CD4-positive, alpha-beta T cell treated with Interleukin-17A for 4 hours (primary cell): ENCODE results near the gene DOK4.
"Not testable (repeated sequence)": the region's sequence is repeated elsewhere in the genome, so short reads cannot be mapped to it uniquely, and the experiment has no call there.

Experiments
- DNase-seq: peaks from one replicate; pipeline ENCODE4 v3.0.0-alpha.2; 2020; ENCODE audit warnings: mixed read lengths

Gene DOK4

DNA sequence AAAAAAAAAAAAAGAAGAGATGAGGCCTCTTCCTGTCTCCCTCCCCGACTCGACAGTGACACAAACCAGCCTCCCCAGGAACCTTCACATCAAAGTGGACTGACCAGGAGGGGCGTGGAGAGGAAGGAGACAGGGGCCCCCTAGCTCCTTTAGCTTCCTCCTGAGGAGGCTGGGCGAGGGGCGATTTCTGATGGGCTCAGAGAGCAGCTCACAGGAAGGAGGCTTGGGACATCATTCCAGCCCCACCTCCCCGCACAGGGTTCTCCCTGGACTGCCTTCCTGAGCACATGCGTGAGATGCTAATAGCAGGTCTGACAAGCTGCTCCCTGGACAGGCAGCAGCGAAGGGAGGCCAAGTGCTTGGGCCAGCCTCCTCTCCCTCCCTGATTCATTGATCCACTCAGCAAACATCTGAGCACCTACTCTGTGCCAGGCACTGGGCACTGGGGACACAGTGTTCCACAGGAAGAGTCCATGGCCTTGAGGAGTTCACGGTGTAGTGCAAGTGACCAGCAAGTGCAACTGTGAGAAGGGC is 14.4 kb upstream of the DOK4 start:
- DNase-seq, result peak; percentile 35

DNA sequence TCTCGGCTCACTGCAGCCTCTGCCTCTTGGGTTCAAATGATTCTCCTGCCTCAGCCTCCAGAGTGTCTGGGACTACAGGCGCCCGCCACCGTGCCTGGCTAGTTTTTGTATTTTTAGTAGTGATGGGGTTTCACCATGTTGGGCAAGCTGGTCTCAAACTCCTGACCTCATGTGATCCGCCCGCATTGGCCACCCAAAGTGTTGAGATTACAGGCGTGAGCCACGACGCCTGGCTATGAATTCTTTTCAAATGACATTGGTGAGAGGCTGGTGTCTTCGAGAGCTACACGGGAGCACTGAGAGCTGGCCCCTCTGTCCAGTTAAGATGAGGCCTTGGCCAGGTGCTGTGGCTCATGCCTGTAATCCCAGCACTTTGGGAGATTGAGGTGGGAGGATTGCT is 13.6 kb upstream of the DOK4 start:
- DNase-seq, result not testable (repeated sequence)

DNA sequence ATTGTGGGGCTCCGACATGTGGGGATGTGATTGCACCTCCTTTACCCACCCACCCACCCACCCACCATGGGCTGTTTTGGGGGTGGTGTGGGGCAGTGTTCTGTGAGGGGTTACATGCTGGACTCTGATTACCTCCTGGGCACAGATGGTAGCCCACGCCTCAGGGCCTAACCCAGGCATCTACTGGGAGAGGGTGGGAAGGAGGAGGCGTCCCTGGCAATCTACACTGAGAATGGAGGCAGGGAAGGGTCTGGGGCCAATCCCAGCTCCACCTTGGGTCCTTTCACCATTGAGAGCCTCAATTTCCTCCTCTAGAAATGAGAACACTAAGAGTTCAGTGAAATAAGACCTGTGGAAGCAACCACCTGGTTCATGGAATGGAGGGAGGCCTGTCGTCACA is 11.7 kb upstream of the DOK4 start:
- no peak for DNase-seq

DNA sequence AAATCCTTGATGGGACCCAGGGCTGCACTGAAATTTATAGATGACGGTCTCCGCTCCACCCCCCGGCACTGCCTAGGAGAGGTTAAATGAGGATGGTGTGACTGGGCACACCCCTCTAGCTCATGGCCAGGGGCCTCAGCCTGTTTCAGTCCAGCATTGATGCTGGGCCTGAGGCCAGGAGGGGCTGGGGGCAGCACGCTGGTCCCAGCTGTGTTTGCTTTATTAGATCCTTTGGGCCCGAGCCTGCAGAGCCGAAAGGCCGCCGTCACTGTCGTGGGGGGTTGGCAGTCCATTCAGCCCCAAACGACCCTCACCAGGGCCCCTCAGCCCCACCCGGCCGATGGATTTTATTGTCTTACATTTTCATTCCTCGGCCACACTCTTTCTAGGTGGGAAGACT is 10.8 kb upstream of the DOK4 start:
- DNase-seq, result no peak

DNA sequence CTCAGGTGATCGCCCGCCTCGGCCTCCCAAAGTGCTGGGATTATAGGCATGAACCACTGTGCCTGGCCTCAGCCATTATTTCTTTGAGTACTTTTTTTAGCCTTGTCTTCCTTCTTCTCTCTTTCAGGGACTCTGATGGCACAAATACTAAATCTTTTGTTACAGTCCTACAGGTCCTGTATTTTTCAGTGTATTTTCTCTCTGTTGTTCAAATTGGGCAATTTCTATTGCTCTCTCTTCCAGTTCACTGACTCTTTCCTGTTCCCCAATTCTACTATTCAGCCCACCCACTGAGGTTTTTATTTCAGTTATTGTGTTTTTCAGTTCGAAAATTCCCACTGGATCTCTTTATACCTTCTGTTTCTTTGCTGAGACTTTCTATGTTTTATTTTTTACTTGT is 7.5 kb upstream of the DOK4 start:
- DNase-seq, result no peak

DNA sequence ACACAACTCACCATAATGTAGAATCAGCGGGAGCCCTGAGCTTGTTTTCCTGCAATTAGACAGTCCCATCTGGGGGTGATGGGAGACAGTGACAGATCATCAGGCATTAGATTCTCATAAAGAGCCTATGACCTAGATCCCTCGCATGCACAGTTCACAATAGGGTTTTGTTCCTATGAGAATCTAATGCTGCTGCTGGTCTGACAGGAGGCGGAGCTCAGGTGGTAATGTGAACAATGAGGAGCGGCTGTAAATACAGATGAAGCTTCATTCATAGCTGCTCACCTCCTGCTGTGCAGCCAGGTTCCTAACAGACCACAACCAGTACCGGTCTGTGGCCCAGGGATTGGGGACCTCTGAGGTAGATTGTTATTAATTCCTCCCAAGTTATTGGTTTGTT is 2.9 kb upstream of the DOK4 start:
- no peak for DNase-seq

DNA sequence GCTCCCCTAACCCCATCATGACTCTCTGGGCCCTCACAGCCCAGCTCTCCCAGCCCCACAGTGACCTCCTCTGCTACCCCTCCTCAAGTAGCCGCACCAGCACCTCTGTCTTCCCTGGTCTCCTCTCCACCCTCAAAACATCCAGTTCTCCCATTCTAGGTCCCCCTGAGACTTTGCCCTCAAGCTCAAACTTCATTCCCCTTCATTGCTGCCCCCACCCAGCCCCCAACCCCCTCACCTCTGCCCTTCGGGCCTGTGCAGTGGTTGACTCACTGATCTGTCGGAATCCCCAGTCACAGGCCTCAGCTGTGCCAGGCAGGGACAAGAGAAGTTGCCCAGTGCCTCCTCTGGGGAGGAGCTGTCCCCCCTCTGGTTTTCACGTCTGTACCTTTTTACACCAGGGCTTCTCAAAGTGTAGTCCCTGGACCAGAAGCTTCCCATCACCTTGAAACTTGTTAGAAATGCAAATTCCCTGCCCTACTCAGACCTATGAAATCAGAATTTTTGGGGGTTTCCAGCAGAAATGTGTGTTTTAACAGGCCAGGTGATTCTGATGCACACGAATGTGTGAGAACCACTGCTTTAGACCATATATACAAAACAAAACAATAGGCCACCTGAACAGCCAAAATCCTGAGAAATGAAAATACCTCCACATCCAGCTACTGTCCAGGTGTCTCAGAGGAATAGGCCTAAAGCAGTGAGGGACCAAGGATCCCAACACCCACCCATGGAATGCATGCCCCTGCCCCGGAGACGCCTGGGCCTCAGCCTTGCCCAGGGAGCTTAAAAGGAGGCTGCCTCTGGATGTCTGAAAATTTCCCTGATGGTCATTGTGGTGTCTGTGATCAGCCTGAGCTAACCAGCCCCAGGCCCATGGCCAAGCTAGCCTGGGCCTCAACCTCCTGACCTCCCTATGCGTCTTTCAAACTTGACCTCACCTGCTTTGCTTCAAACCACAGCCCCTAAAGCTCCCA is 853 bp upstream of the DOK4 start:
- no peak for DNase-seq

DNA sequence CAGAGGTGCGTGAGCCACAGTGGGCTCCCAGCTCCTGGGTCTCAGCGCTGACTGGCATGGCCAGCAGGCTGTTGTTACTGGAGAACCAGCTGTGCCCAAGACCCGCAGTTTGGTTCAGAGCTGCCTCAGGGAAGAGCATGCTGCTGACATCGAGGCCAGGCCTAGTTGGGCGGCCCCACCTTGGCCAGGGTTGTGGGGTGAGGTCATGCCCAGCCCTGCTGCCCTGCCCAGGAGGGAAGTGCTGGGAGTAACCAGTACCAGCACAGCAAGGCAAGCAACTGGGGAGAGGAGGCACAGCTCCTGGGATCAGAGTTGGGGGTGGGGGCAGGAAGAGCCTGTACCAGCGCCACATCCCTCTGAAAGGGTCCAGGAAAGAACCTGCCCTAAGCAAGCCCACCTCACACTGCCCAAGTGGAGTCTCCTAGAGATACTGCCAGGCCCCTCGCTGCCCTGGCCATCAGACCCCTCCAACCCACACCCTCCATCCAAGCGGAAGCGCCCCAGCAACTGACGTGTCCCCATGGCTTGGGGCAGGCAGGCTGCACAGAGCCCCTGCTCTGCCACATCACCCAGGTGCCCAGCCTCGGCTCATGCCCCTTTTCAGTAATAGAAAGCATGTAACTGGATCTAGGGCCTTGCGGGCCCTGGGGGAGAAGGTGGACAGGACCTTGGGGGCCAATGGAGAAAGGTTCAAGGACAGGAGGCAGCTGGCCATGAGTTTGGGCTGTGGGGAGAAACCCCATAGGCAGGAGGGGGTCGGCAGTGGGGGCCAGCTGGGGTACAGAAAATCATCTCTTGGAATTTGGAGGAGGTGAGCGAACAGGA is 990 bp downstream of the DOK4 start:
- no peak for DNase-seq

DNA sequence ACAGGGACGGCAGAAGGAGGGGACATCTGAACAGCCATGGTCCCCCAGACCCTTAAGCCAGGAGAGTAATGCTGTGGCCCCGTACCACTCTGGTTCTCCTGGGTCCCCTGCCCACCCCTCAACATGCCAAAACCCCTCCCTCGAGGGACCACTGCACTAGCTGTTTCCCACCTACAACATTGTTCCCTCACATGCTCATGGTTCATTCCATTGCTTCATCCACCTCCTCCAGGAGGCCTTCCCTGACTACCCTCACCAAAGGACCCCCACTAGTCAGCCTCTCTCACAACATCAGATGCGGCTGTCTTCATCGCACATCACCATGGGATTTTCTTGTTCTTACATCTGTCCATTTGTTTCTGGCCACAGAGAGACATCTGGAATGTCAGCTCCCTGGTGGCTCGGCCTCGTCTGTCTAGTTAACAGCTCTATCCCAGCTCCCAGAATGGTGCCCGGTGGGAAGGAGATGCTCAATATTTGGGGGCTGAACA is 1.7 kb downstream of the DOK4 start:
- DNase-seq, result no peak

DNA sequence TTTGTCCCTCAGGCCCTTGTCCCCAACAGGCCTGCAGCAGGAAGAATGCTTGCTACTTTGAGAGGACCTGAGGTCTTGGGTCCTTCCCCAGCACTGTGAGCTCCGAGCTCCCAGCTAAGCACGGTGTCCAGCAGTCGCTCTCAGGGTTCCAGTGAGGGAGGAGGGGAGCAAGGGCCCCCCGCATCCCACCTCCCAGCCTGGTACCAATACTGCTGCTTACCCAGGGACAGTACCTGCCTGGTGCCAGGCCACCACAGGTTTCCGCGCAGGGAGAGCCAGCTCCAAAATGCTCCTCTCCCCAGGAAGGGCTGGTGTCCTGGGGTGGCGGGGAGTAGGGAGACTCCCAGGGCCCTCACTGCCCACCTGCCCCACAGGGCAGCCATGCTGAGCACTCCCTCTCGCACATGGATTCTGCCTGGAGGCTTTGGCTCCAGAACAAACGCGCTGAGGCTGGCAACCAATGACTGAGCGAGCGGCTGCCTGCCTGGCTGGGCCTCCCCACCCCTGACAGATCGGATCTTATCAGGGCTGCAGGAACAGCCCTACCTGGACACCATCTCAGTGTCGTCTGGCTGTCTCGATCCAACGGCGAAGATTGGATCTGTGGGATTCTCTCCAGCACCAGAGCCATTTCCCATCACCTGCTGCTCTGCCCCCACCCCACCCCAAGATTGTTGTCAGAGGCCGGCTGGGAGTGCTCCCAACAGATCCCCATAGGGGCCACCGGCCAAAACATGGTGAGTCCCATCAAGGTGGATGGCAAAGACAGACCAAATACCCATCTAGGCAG is 2.4 kb downstream of the DOK4 start:
- no peak for DNase-seq

DNA sequence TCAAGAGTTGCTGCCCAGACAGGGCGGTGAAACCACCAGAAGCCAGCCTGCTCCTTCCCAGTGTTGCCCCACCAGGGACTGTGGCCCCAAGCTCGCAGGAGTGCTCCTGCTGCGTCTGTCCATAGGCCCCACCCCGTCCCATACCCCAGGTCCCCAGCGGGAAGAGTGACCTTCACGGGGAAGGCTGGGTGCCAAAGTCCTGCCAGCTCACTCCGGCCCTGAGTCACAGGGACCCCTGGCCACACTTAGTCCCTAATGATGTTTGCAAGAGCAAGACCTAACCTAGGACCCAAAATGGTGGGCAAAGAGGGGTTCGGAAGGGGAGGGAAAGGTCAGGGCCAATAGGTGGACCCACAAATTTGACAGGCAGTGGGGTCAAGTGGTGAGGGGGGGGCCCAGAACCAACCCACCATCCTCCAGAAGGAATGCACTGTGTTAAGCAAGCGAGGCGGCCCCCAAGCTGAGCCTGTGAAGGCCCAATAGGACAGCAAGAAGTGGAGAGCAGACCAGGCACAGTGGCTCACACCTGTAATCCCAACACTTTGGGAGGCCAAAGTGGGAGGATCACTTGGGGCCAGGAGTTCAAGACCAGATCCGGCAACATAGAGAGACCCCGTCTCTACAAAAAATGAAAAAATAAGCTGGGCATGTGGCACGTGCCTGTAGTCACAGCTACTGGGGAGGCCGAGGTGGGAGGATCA is 3.3 kb downstream of the DOK4 start:
- no peak for DNase-seq

DNA sequence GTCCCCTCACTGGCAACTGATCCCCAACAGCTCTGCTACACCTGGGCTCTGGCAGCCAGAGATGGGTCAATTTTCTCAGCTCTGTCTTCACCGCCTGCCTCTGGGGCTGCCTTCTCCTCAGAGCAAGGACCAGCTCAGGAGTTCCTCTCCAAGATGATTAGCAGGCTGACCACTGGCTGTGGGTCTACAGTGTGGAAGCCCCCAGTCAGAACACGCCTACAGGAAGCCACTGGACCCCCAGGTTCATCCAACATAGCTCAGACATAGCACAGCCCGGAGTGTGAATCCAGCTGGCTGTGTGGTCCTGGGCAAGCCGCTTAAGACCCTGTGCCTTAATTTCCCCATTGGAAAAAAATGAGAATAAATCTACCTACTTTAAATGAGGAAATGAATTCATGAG is 4.9 kb downstream of the DOK4 start:
- no peak for DNase-seq

DNA sequence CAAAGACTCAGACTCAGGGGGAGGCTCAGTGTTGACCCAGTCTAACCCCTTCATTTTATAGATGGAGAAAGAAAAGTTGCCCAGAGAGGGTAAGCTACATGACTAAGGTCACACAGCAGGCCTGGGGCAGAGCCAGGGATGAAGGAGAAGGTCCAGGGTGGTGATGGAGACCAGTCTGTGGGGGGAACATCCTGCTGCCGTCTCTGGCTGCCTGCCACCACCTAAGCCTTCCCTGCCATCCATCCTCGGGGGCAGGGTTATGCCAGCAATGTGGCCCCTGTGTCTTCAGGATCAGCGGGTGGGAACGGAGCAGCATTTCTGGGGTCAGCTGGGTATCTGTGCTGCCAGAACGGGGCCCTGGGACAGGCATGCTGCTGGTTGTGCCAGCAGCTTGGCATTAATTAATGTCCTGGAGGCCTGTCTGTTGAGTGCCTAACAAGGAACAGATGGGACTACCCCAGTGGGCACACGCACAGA is 5.5 kb downstream of the DOK4 start:
- DNase-seq, result no peak

DNA sequence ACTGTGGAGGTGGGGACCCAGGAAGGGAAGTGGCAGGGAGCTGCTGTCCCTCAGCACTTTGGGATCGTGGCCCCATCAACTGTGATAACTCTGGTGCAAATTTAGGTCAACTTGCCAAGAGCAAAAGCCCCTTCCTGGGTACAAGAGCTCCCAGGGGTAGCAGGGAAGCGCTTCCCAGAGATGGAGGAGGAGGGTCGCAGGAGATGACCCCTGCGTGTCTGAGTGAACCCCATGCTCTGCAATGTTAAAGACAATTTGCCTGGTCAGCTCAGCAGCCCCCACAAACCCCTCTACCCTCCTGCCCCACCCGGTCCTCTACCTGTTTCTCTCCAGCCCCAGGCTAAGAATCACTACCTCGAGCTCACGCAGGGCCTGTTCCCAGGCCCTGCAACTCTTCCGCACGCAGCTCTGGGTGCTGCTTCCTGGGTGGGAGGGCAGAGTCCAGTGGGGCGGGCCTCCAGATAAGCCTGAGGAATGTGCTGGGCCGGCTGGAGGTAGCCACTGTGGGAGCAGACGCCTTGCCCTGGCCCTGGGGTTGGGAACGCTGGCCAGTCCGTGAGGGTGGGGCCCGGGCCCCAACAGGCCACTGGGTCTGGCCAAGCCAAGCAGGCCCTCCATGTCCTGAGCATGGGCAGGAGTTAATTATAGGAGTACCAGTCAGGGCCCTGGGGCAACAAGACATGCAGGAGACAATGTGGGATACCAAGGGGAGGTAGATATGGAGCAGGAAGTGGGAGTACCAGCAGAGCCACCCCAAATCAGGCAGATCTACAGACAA is 6.1 kb downstream of the DOK4 start:
- no peak for DNase-seq

DNA sequence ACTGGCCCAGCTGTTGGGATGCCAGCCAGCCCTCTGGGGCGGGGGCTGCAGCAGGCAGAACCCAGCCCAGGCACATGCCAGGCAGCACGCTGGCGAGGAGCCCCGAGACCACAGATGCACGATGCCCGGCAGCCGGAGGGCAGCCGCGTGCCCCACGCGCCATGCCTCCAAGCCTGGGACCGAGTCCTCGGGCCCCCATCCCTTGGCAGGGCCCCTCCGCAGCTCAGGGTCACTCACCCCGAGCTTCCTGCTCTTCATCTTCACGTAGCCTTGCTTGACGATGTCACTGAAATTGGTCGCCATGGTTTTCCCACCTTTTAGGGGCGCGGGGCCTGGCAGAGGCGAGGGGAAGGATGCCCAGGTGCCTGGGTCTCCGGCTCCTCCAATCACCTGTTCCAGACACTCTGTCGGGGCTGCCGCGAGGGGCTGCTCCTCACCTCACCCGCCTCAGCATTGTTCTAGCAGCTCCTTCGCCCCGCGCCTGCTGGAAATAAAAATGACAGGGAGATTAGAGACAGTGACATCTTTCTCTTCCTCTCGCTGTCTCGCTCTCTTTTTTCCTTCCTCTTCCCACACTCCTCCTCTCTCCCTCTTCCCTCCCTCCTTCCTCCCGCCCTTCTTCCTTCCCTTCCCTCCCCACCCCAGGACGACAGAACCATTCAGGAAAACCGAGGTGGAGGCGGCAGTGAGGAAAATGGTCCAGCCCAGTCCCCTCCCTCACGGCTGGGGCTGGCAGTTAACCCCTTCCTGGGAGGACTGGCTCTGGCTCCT is 6.9 kb downstream of the DOK4 start:
- no peak for DNase-seq

DNA sequence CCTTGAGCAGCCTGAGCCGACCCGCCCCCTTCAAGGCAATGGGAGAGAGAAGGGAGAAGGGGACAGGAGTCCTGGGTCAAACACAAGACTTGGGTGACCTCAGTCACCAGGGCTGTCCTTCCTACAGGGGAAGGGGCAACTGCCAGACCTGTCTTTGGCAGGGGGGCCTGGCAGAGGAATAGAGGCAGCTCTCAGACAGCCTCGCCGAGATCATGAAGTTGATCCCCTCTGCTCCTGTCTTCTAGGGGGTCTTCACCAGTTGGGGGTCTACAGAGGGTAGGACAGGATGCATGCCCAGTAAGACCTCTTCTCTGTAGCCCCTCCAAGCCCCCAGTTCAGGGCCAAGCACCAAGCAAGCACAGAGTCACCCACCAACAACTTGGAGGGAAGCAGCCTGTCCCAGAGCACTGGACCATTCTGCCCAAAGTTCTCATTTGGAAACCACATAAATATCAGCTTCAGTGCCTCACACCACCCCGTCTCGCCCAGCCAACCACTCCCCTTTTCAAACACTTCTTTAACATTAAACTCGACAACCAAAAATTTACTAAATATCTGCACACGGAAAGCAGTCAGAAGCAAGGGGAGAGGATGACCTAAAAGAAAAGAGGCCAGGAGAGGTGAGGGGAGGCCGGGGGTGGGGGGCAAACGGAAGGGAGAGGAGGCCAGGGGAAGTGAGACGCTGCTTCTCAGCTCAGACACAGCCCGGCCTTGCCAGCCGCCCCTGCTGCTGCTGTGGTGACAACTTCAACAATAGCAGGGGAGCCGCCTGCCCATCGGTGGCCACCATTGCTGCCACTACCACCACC is 7.7 kb downstream of the DOK4 start:
- no peak for DNase-seq

DNA sequence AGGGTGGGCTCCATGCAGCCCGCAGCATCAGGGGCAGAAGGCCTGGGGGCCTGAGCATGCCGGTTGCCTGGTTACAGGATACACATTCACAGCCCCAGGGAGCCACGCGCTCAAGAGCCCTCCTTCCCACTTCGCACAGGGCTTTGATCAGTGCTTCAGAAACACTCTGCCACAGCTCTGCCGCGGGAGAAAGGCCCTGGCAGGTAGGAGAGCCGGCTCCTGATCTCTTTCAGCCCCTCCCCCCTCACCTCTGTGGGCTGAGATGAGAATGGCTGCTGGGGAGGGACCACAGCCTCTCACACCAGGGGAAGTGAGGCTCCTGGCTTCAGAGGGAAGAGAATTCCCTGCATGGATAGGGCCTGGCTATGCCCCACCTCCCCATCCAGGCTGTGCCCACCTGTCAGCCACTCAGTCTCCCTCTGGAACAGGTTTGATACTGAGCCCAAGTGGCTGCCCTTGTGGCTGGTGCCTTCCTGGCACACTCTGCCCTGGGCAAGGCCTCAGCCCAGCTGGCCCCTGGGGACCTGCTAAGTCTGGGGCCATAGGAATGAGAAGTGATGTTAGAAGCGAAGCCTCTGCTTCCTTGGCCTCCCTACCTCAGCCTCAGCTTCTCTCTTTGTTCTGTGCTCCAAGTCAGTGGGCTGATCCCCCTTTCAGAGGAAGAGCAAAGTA is 8.6 kb downstream of the DOK4 start:
- DNase-seq, result no peak

DNA sequence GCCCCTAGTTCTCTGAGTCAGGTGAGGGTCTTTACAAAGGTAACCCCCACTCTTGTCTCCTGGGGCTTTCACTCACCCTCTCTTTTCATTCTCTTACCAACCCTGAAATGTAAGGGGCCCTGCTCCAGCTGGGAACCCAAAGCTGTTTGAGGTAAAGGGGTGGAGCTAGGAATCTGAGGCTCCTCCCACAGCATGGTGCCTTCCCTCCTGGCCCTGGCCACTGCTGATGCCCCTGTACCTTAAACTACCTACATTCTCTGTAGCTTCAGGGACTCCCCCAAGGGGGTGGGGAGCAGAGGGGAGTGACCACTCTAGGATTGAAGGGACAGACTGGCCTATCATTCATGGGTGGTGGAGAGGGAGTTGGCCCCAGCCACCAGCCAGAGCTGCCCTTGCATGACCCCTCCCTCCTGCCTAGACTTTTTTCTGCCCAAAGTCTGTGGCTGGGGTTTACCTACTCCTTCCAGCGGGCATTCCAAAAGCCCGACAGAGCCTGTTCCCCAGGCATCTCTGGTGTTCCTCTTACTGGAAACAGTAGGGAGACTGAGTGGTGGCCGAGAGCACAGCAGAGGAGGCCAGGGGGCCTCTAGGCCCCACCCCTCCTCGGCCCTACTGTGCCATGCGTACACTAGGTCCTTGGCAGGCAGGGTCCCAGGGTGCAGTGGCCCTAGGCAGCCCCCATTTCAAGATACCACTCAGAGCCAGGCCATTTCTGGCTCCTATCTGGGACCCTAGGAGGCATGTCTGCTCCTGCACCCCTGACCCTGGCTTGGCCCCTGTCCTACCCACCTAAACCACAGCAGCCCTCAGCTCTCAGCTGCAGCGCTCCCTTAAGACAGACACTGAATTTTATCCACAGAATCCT is 9.5 kb downstream of the DOK4 start:
- DNase-seq, result no peak
